GM19467 (cell line): ENCODE data around the gene CMIP.
"Not testable (repeated sequence)": the region's sequence is repeated elsewhere in the genome, so short reads cannot be mapped to it uniquely, and the experiment has no call there.

Source experiments
- ATAC-seq: cut with Tn5 transposase; IDR thresholded peaks from one replicate; pipeline ENCODE4 v1.9.1; 2021; ENCODE audit warnings: mild to moderate bottlenecking, moderate library complexity; ENCODE audit not compliant: unreplicated experiment

CMIP gene

DNA sequence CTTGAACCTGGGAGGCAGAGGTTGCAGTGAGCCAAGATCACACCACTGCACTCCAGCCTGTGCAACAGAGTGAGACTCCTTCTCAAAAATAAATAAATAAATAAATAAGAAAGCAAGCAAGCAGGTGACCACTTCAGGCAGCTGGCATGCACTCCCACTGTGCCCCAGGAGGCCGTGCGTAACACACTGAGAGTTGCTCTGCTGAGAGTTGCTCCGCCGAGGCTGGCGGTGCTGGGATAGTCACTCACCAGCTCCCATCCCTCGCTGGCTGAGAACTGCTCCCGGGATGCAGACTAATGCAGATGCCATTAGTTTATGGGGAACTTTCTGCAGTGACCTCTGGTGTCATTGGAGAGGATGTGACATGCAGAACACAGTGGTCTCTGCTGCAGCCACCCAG is 228.8 kb downstream of the CMIP start:
- ATAC-seq = no peak

DNA sequence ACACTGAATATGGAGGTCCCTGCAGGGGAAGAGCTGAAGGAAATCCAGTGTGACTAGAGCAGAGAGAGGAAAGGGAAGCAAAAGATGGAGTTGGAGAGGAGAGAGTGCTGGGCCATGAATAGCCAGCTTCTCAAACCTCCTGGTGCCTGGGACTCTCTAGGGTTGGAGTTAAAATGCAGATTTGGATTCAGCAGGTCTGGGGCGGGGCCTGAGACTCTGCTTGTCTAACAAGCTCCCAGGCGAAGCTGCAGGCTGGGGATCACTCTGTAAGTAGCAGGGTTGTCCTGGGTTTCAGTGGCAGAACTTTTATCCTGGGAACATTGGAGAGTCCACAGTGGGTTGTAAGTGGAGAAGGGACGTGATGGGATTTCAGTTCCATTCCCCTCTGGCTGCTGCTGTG is 231.1 kb downstream of the CMIP start:
- no peak for ATAC-seq

DNA sequence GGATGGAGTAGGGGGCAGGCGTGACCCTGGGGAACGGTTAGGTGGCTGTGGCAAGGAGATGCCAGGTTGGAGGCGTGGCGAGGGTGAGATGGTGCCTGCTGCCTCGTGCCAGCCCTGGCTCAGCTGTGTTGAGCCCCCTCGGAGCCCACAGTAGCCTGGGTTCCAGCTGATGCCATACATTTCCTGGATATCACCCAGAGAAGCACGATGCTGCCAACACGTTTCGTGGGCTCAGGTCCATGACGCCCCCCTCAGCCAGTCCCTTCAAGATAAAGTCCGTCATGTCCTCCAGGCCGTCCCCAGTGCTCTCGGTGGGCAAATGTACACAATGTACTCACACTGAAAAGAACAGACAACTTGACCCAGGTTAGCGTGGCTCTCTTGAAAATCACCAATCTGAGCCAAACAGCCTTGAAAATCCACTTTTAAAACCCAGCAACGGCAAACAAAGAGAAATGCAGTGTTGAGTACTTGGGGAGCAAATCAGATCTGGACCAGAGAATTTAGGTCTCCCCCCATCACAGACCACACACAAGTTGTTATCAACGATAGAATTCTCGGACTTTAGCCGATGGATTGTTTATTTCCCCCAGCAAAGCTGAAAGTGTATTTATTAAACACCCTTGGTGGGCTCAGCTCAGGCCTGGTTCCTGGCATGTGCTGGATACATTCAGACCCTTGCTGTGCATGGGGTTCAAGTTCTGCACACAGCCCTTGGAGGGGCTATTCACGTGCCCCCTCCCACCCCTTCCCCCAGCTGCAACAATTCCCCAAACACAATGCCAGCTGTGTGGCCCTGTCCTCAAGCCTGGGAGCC is 231.7 kb downstream of the CMIP start:
- ATAC-seq = no peak

DNA sequence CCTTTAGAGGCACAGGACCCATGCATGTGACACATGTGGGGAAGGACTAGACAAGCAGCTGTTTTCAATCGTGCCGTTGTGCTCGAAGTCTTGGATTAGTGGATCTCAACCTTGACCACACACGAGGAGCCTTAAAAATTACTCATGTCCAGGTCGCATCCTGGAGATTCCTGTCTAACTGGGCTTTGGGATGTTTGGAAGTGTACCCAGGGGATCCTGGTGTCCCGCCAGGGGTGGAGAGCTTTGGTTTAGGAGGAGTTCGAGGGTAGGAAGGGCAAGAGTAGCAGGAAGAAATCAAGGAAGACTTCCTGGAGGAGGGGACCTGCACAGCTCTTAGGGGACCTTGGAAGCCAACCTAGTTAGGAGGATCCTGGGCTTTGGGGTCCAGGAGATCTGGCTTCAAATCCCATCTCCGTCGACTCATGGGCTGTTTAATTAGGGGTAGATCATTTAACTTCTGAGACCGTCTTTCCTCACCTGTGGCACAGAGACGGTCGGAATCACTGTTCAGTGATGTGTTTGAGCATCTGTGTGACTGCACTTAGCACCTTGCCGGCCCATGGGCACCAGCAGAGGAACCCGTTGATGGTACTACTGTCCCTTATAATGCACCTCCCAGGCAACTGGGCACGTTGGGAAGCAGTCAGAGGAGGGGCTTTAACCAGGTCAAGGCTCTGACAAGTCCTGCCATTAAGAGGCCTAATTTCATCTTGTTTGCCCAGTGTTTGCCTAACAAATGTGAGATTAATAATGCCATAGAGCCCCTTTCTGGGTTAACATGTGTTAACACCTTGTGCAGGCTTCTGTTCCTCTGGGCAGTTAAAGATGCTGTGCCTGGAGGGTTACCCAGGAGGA is 232.5 kb downstream of the CMIP start:
- no peak for ATAC-seq

DNA sequence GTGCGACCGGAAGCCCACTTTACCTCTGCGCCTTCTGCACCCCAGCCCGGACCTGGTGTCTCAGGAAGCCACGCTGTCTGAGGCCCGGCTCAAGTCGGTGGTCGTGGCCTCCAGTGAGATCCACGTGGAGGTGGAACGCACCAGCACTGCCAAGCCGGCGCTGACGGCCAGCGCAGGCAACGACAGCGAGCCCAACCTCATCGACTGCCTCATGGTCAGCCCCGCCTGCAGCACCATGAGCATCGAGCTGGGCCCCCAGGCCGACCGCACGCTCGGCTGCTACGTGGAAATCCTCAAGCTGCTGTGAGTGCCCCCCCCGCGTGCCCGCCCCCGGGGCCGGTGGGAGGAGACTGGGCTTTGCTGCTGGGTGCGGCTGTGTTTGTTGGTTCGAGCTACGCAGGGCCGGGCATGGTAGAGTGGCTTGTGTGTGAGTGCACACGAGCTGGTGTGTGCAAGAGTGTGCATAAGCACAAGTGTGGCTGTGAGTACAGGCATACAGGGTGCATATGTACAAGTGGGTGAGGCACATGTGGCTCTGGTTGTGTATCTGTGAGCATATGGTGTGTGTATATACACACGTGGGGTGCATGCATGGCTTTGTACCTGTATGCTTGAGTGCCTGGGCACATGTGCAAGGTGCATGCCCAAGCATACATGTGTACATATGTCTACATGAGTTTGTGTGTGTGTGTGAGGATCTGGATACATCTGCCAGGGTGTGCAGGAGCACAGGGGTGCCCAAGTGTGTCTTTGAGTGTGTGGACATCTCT is 233.9 kb downstream of the CMIP start:
- no peak for ATAC-seq

DNA sequence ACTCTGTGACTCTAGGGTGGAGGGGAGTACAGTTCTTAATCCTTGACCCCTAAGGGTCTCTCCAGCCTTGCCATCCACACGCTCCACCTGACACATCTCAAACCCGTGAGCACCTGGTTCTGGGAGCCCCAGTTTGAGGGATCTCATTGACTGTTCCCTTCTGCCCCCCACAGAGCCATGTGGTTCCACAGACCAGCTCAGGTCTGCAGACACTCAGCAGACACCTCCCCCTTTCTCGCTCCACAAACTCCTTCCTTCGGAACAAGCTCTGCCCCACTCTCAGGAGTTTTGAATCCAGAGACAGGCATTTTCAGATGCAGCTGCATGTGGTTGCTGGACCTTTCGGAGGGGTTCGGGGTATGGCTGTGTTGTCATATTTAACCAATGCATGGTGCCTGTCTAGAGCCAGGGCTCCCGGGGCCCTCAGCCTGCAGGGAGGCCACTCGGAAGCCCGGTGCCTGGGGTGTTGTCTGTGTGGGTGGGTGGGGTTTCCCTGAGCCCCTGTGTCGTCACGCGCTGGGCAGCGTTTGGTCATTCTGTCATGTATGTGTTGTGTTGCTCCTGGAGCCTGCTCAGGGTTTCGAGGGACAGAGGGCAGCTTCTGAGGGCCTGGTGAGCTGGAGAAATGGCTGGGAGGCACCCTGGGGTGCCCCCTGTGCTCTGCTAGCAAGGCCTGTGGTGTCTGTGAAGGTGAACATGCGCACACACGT is 235.3 kb downstream of the CMIP start:
- no peak for ATAC-seq

DNA sequence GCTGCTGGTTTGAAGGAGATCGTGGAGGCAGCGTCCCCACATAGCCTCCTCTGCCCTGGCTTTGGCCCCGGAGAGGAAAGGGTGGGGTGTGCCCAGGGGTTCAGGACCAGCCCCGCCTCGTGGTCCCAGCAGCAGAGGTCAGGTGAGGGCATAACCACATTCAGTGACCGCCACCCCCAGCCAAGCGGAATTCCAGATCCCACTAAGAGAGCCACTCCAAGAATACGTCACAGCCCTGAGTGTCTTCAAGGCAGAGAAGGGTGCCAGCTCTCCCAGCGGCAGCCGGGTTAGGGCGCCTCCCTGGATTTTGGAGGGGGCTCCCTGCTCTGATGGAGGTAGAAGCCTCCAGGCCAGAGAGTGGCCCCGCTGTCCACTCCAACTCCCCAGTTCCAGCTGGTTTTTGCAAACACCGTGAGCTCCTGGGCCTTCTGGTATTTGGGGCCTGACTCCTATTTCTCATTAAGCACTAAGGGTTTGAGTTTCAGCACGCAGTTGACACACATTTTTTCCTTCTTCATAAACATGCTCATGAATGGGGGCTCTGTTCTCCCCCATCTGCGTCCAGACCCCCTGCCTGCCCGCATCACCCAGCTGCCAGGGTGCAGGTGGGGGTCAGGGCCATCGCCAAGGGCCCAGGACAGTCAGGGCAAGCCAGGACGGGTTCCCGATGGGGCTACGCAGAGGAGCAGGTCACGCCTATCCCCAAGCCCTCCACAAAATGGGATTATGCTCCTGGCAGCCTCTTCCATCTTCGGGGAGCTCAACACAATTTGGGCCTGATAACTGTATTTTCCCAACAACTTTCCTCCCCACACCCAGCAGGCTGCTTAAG is 236.1 kb downstream of the CMIP start:
- ATAC-seq = no peak

DNA sequence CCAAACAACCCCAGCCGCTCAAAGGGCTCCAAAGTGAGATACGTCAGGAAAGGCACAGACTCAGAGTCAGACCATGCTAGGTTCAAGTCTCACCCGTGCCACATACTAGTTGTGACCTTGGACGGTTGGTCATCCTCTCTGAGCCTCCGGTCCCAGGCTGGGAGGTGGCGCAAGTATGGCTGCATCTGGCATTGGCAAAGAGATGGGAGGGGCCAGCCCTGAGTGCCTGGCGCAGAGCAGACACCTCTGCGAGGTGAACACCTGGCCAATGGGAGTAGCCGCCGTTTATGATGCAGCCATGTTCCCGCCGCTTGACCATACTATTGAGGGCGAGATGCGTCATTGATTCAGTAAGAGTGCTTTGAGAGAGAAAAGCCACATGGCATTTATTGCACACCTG is 236.7 kb downstream of the CMIP start:
- no peak for ATAC-seq

DNA sequence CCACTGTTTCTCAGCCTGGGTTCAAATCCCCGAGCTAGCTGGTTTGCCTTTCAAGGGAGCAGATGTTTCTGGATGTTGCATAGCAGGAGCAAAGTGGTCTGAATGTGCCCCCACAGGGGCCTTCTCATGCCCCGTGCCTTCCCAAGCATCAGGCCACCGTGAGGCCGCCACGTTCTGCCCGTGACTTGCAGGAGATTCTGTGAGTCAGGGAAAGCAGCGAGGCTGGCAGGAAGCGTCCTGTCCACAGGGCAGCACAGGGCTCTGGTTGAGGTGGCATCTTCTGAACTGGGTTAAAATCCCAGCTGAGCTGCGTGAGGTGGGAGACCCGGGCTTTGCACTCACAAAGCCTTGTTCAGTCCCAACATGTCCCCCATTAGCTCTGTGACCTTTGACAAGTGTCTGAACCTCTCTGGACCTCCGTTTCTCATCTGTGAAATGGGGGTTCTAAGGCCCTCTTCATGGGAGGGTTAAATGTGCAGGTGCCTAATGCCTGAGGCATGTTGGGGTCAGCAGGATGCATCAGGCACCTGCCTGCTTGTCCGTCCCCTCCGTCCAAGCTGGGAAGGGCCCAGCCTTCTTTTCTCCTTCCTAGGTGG is 239.7 kb downstream of the CMIP start:
- no peak for ATAC-seq

DNA sequence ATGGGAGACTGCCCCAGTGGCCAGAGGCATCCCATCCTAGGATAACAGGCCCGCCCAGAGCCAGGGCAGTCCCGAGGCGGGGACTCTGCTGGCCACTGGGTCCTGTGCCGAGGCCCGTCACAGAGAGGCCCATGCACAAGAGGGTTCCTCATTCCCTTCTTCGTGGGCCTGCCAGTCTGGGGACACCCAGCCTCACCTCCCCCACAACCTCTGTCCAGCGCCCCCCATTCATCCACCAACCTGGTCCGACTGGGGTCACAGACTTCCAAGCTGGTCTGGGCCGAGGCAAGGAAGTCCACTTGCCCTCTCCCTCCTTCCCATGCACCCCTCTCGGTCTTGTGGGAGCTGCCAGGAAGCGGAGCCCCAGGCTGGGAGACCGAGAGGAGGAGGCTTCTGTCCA is 240.3 kb downstream of the CMIP start:
- ATAC-seq = no peak

DNA sequence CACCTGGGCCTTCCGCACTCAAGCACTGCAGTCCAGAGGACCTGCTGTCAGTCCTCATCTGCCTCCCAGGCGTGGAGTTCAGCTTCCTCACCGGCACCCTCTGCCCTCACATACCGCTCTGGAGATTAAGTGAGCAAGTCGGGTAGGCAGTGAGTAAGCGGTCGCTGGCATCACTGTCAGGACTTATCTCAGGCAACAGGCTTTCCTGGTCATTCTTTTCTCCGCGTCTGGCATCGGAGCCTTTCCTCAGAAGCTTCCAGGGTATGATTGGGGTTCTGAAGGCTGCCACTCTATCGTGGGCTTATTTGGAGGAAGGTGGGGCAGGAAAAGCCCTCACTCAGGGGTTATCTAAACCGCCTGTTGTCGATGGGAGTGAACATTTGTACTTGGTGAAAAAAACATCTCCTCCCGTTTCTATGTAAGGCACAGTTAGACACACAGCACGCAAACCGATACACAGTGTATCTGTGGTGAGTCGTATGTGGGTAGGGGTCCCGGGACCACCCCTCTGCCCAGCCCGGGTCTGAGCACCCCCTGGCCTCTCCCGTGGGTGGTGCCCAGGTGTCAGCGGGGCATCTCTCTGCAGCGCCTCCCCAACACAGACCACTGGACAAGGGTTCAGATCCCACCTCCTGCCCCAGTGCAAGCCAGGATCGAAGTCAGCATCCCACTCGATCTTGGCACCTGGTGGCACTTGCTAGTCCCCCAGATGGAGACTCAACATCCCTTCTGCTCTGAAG is 242.0 kb downstream of the CMIP start:
- no peak for ATAC-seq

DNA sequence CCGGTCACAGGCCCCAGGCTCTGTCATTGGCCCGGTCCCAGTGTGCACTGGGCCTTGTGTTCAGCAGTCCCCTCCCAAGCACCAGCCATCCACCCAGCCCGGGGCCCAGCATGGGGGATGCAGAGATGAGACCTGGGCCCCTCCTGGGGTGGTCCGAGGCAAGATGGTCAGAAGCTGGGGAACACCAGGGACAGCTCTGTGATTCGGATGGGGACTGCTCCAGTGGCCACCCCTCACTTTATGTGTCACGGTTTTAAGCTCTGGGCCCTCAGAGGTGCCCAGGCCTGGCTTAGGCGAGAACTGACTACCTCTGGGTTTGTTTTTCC is 242.5 kb downstream of the CMIP start:
- no peak for ATAC-seq

DNA sequence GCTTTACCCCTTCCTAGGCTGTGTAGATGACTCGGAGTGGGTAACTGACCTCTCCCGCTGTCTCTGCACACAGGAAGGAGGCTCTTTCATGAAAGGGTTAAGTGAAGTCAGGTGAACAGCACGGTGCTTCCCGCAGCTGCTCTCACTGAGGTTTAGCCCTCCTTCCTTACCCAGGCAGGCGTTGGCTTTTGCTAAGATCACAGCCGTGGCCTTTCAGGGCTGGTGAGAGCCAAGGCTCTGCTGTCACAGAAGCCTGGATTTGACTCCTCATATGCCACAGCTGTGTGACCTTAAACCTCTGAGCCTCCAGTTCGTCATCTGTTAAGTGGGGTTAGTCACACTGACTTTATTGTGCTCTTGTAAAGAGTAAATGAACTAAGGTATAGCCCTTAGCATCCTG is 243.6 kb downstream of the CMIP start:
- no peak for ATAC-seq

DNA sequence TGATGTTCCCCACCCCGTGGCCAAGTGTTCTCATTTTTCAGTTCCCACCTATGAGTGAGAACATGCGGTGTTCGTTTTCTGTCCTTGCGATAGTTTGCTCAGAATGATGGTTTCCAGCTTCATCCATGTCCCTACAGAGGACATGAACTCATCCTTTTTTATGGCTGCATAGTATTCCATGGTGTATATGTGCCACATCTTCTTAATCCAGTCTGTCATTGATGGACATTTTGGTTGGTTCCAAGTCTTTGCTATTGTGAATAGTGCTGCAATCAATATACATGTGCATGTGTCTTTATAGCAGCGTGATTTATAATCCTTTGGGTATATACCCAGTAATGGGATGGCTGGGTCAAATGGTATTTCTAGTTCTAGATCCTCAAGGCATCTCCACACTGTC is 244.2 kb downstream of the CMIP start:
- ATAC-seq = not testable (repeated sequence)

DNA sequence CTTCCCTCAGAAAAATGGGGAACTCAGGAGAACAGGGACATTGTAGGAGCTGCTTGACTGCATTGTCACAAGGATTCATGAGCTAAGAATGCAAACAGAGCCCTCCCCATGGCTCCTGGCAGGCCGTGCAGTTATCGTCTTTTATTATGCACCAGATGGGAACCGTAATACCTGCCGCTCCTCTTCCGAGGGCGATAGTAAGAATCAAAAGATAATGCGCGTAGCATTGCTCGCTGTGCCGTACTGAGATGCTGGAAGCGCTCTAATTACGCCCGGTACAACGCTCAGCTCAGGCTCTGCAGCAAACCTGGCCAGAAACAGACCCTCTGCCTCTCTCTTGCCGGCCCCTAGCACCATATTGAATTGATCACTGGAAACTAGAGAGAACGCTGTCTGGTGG is 247.4 kb downstream of the CMIP start:
- ATAC-seq = no peak

DNA sequence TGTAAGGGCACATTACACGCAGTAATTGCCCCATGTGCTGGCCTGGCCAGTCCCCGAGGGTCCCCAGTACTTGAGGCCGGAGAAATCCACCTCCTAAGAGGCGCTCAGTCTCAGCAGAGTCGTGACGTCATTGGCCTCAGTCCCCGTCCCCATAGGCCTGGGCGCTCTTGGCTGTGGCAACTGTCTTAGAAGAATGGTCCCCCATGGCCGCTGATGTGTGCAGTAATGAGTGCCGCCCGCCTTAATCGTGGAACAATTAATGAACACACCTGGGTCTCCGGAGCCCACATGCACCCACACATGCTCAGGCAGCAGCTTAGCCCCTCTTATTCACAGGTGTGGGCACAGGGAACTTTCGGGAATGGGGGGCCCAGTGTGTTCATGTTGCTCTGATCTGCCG is 248.0 kb downstream of the CMIP start:
- no peak for ATAC-seq

DNA sequence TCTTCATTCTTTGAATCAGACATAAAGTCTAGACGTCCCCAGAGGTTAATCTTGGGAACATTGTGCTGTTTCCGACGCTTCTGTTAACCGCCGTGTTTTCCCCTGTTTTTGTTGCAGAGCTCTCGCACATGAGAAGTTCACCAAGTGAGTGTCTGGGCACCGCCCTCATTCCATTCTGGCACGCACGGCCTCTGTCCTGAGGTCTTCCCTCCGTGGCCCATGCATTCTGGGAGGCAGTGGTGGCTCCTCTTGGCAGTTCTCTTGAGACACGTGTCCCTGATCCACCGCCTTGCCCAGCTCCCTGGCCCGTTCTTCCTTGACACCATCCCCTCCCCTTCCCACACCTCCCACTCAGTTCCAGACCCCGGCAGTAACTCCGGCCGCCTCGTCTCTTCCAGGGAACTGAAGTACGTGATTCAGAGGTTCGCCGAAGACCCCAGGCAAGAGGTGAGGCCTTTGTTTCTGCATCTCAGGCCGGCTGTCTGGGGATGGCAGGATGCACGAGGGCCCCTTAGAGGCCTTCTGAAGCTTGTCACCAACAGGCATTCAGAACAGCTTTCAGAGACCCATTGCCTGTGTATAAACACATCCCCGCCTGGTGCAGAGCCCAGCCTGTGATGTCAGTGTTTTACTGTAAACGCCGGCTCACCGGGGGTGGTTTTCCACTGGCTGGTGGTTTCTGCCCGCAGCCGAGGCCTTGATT is 248.6 kb downstream of the CMIP start:
- ATAC-seq = no peak

DNA sequence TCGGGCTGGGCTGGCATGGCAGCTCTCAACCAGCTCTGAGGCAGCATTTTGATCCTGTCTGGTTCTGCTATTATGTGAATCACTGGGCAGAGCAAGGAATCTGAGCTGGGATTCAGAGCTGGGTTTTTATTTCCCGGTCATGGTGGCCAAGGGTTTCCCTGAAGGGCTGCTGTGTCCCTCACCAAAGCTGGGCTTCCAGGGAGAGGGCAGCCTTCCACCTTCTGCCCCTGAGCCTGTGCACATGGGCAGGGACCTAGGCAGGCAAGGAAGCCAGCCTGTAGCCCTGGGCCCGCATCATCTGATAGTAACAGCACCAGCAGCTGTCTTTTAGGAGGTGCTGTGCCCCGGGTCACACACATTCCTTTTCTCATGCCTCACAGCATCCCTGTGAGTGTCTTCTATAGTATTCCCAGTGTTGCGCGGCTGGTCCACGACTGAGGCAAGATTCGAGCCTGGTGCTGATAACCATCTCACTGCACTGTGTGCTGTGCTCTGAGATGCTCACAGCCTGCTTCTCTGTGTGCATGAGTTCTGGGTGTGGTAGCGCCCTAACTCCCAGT is 249.2 kb downstream of the CMIP start:
- ATAC-seq = no peak
